Prostate gland (tissue), 2 donors: ENCODE measurements around the gene SGO1. TPM values are rescaled to one million over a fixed set of nuclear protein-coding genes. Genes with fewer than 3 reads are reported as not detected.

Experiments
- DNase-seq: peaks from one replicate; pipeline ENCODE4 v3.0.0-alpha.2; 2019; ENCODE audit warnings: low spot score
- H3K27ac ChIP-seq, 2 donors: fragments of 200-600 bp; sonication (generic); 2 replicates each; pipeline ENCODE4 v1.5.1; 2017 to 2019
- H3K27me3 ChIP-seq: fragments of 200-600 bp; sonication (generic); replicated peaks from 2 replicates; pipeline ENCODE4 v1.5.1; 2019; ENCODE audit not compliant: insufficient read depth
- H3K36me3 ChIP-seq, 2 donors: fragments of 200-600 bp; sonication (generic); 1 replicate in 1 of 2; 2 replicates in 1 of 2; pipeline versions ENCODE4 v1.5.1 to v1.8.1; 2017 to 2019
- H3K4me1 ChIP-seq: fragments of 200-600 bp; sonication (generic); replicated peaks from 2 replicates; pipeline ENCODE4 v1.5.1; 2019
- H3K4me3 ChIP-seq, 2 donors: fragments of 200-600 bp; sonication (generic); 2 replicates each; pipeline ENCODE4 v1.5.1; 2017 to 2019
- H3K9me3 ChIP-seq: fragments of 200-600 bp; sonication (generic); 2 replicates; pipeline ENCODE4 v1.5.1; 2017
- CTCF ChIP-seq, 4 experiments: fragments of 200-600 bp in 2 of 4; fragments of 450-650 bp in 2 of 4; sonication (generic) in 2 of 4; IDR thresholded peaks; 1 replicate in 3 of 4; 2 replicates in 1 of 4; pipeline ENCODE4 v1.5.1; 2016 to 2019; ENCODE audit warnings: antibody characterized with exemption in 4 of 4, mild to moderate bottlenecking in 2 of 4, moderate library complexity in 2 of 4
- POLR2A ChIP-seq: fragments of 450-650 bp; IDR thresholded peaks from one replicate; pipeline ENCODE4 v1.6.1; 2016; ENCODE audit warnings: antibody characterized with exemption, mild to moderate bottlenecking
- POLR2AphosphoS5 ChIP-seq: sonication (generic); formaldehyde crosslinking; IDR thresholded peaks from one replicate; pipeline ENCODE4 v1.6.1; 2017; ENCODE audit warnings: antibody characterized with exemption
- WGBS: methylation state at CpG from one replicate; pipeline ENCODE4 v1.1.5; 2018; 5-methylcytosine and 5-hydroxymethylcytosine counted together
- intact Hi-C: fragments of 100-400 bp; cut with DNase I; formaldehyde crosslinking; loops from one replicate; pipeline ENCODE4 v1.14.2; 2022
- total RNA-seq, 2 donors: library from RNA; depleted of rRNA; stranded (reverse); fragments of >200 nt; gene quantifications; one replicate each; pipeline ENCODE4 v1.1.0, GENCODE V29; 2016

Gene SGO1
- total RNA-seq, 2 donors from 2014 or later = 0.41 to 7.3 TPM

- Histone ChIP-seq H3K4me3 (no peak overlapping the region), H3K36me3 (no peaks in the 10 kb centered on the region), H3K9me3 (no peaks in the 10 kb centered on the region), H3K27ac (no peak overlapping the region), H3K4me1 (no peaks in the 10 kb centered on the region), H3K27me3 (no peaks in the 10 kb centered on the region)
- intact Hi-C loops = loop anchor here (5.0 kb wide), 1 partner anchor 41 kb away; the partner anchor contains the start of gene SGO1
- no peak for DNase-seq
- WGBS = 84% methylated on average over 2 of the region's 2 CpGs
- no peak for TF ChIP-seq POLR2AphosphoS5
Observed at GRCh38 chr3:20145874-20146273, 40.1 kb downstream of the SGO1 start.

GRCh38 chr3:20143519-20143918 is 42.5 kb downstream of the SGO1 start:
- TF ChIP-seq POLR2A (no peak), CTCF (IDR thresholded peaks at IDR 0.05) (no peak)
- WGBS = 94% methylated on average over 2 of the region's 2 CpGs

GRCh38 chr3:20142517-20142916 is 43.5 kb downstream of the SGO1 start:
- intact Hi-C loops = loop anchor here (5.0 kb wide), 2 partner anchors 100 to 195 kb away; partner anchors contain the start of genes KAT2B and RAB5A
- H3K9me3 ChIP-seq = no peaks in the 10 kb centered on the region
- no peaks in the 10 kb centered on the region for H3K4me1 ChIP-seq
- DNase-seq = no peak
- H3K4me3 ChIP-seq = no peak overlapping the region
- H3K27me3 ChIP-seq = no peaks in the 10 kb centered on the region
- 95% methylated on average over 4 of the region's 4 CpGs for WGBS
- no peaks in the 10 kb centered on the region for H3K36me3 ChIP-seq
- TF ChIP-seq POLR2A = no peak
- TF ChIP-seq CTCF (IDR thresholded peaks at IDR 0.05) = no peak
- TF ChIP-seq POLR2AphosphoS5 = no peak
- H3K27ac ChIP-seq = no peak overlapping the region

More at GRCh38 chr3:20143519-20143918, 42.5 kb downstream of the SGO1 start:
- no peaks in the 10 kb centered on the region for H3K36me3 ChIP-seq
- DNase-seq = no peak
- no peak overlapping the region for H3K27ac ChIP-seq
- H3K4me3 ChIP-seq = no peak overlapping the region
- no peaks in the 10 kb centered on the region for H3K27me3 ChIP-seq
- H3K4me1 ChIP-seq = no peaks in the 10 kb centered on the region
- intact Hi-C loops = loop anchor here (5.0 kb wide), 2 partner anchors 101 to 196 kb away; partner anchors contain the start of genes KAT2B and RAB5A
- H3K9me3 ChIP-seq = no peaks in the 10 kb centered on the region

GRCh38 chr3:20141851-20142250 is 44.2 kb downstream of the SGO1 start:
- no peaks in the 10 kb centered on the region for H3K27me3 ChIP-seq
- H3K4me3 ChIP-seq = no peak overlapping the region
- H3K27ac ChIP-seq = peak overlapping the region in 1 of 2 donors; percentile 36
- no peaks in the 10 kb centered on the region for H3K36me3 ChIP-seq
- DNase-seq = peak; percentile 34
- intact Hi-C loops = loop anchor here (5.0 kb wide), 2 partner anchors 100 to 195 kb away; partner anchors contain the start of genes KAT2B and RAB5A
- H3K4me1 ChIP-seq = no peaks in the 10 kb centered on the region
- TF ChIP-seq CTCF (IDR thresholded peaks at IDR 0.05) (no peak), POLR2AphosphoS5 (peak; percentile 46)
- 13% methylated on average over 7 of the region's 7 CpGs for WGBS
- H3K9me3 ChIP-seq = no peaks in the 10 kb centered on the region

GRCh38 chr3:20141316-20141715 is 44.7 kb downstream of the SGO1 start:
- 37% methylated on average over 2 of the region's 2 CpGs for WGBS

More at GRCh38 chr3:20141316-20141715, 44.7 kb downstream of the SGO1 start:
- H3K4me1 ChIP-seq = no peaks in the 10 kb centered on the region
- H3K27me3 ChIP-seq = no peaks in the 10 kb centered on the region
- no peak for DNase-seq
- TF ChIP-seq CTCF (IDR thresholded peaks at IDR 0.05) (no peak), POLR2A (no peak), POLR2AphosphoS5 (no peak)
- no peak overlapping the region for H3K4me3 ChIP-seq
- no peaks in the 10 kb centered on the region for H3K36me3 ChIP-seq
- no peaks in the 10 kb centered on the region for H3K9me3 ChIP-seq
- no peak overlapping the region for H3K27ac ChIP-seq
- intact Hi-C loops = loop anchor here (5.0 kb wide), 2 partner anchors 99 to 194 kb away; partner anchors contain the start of genes KAT2B and RAB5A
